ENCODE measurements around the gene DNAJA1. TPM values are rescaled to one million over a fixed set of nuclear protein-coding genes. Genes with fewer than 3 reads are reported as not detected.

DNAJA1 gene
- total RNA-seq, result 152 TPM

GRCh38 chr9:33024966-33025571 is at the start of gene DNAJA1:
DNAJA1 (plus strand) TSS chr9:33025273; CDS start chr9:33026485, 1,212 bp downstream.

DNA sequence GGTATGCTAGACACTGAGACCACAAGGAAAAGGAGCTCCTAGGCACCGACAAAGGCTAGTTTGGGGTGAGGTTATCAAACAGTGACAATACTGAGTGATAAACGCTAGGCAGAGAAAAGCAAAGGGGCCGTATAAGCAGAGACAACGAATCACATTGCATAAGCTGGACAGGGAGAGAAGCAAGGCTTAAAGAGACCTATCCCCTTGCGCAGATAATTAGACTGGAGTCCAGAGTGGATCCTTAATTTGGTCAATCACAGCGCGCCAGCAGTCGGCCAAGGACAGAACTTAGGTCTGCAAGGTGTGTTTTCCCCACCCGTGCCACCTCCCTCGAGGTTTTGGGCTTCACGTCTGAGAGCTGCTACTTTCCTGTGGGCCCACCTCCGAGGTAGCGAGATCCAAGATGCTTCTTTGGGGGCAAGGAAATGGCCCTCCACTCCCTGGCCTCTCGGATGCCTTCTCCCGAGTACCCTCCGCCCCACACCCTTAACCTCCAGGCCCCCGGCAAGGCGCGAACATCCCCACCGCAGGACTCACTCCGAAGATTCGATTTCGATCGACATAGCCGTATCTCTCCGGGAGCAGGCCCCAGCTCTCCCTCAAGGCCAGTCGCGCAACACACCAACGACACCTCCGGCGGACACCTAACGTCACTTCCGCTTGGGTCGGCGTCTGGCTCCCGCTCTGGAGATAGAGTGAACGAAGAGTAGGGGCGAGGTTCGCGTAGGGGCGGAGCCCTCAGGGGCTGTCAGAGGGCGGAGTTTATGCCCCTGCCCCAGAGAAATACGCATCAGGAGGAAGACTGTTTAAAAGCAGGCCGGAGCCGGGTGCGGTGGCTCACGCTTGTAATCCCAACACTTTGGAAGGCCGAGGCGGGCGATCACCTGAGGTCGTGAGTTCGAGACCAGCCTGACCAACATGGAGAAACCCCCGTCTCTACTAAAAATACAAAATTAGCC is 51.3 kb downstream of the DNAJA1 start, which contains the start of gene SMU1:
SMU1 (minus strand) TSS at position 629 of the 959 bp plus-strand sequence; CDS start at position 563, 66 bp downstream.

Other genes with a start within 250 kb of the DNAJA1 start
- gene TMEM215, start 241.7 kb upstream of the DNAJA1 start, total RNA-seq, result 52.2 TPM
- 31.9 TPM for gene APTX, start 23.6 kb upstream of the DNAJA1 start, total RNA-seq
- gene SMU1, start 51.4 kb downstream of the DNAJA1 start, total RNA-seq, result 34.3 TPM
- 29.8 TPM for gene B4GALT1, start 142.1 kb downstream of the DNAJA1 start, total RNA-seq
- gene SPINK4, start 214.9 kb downstream of the DNAJA1 start, total RNA-seq, result not detected
- gene BAG1, start 239.4 kb downstream of the DNAJA1 start, total RNA-seq, result 104 TPM
- 75.2 TPM for gene CHMP5, start 239.8 kb downstream of the DNAJA1 start, total RNA-seq